Caco-2 (cell line): ENCODE measurements around the gene CNTN1. TPM values are rescaled to one million over a fixed set of nuclear protein-coding genes. Genes with fewer than 3 reads are reported as not detected.

Experiments used
- BruUV-seq: library from RNA; stranded (reverse); fragments of 400-500 nt; replicated peaks from 2 replicates; lab custom pipeline; 2021; lab: Mats Ljungman, UMichigan
- CTCF ChIA-PET: fragments of 300-600 bp; sonication (Branson Sonifier 250); formaldehyde crosslinking; loops from one replicate; lab custom pipeline; 2022; ENCODE audit warnings: antibody characterized with exemption; lab: Charles Lee
- POLR2A ChIA-PET: fragments of 300-600 bp; sonication (Branson Sonifier 250); formaldehyde crosslinking; loops from one replicate; lab custom pipeline; 2022; ENCODE audit warnings: antibody characterized with exemption; lab: Charles Lee
- DNase-seq, 2 experiments: peaks; one replicate each; pipeline versions ENCODE4 v3.0.0 to v3.0.0-alpha.2; 2020 to 2022
- H3K27me3 ChIP-seq: replicated peaks from 2 replicates; pipeline ENCODE4 v1.6.0; 2011; ENCODE audit warnings: low read length; ENCODE audit not compliant: control insufficient read depth, insufficient read depth
- H3K36me3 ChIP-seq: 2 replicates; pipeline ENCODE4 v1.5.1; 2011; ENCODE audit warnings: low read length; ENCODE audit not compliant: control insufficient read depth, insufficient read depth
- H3K4me1 ChIP-seq: fragments of 250-450 bp; sonication (Bioruptor Pico); 2 replicates; pipeline ENCODE4 v1.5.1; 2020; ENCODE audit warnings: mild to moderate bottlenecking
- H3K4me3 ChIP-seq: 2 replicates; pipeline ENCODE4 v1.5.1; 2011; ENCODE audit warnings: low read depth, mild to moderate bottlenecking, control low read depth, low read length
- H3K9me3 ChIP-seq: fragments of 250-450 bp; sonication (Bioruptor Pico); 2 replicates; pipeline ENCODE4 v1.5.1; 2020; ENCODE audit warnings: mild to moderate bottlenecking, moderate library complexity
- H3K27ac Mint-ChIP-seq: one replicate; pipeline ENCODE4 v1.8.0; 2022; ENCODE audit warnings: mixed read lengths; ENCODE audit not compliant: unreplicated experiment
- H3K27me3 Mint-ChIP-seq: one replicate; pipeline ENCODE4 v1.8.0; 2022; ENCODE audit warnings: mixed read lengths; ENCODE audit not compliant: insufficient read depth, unreplicated experiment
- H3K36me3 Mint-ChIP-seq: one replicate; pipeline ENCODE4 v1.8.0; 2022; ENCODE audit warnings: mild to moderate bottlenecking, mixed read lengths; ENCODE audit not compliant: insufficient read depth, unreplicated experiment
- H3K4me1 Mint-ChIP-seq: one replicate; pipeline ENCODE4 v1.8.0; 2022; ENCODE audit warnings: low read depth, mixed read lengths; ENCODE audit not compliant: unreplicated experiment
- H3K4me3 Mint-ChIP-seq: one replicate; pipeline ENCODE4 v1.8.0; 2022; ENCODE audit warnings: mild to moderate bottlenecking, moderate library complexity, mixed read lengths; ENCODE audit not compliant: unreplicated experiment
- H3K9me3 Mint-ChIP-seq: one replicate; pipeline ENCODE4 v1.8.0; 2022; ENCODE audit warnings: mixed read lengths; ENCODE audit not compliant: unreplicated experiment
- CTCF ChIP-seq, 2 experiments: fragments of 200-600 bp in 1 of 2; IDR thresholded peaks; 1 replicate in 1 of 2; 2 replicates in 1 of 2; pipeline versions ENCODE4 v1.5.1 to v1.8.0; 2011 to 2022; ENCODE audit warnings: antibody characterized with exemption in 1 of 2, control low read depth in 1 of 2, inconsistent platforms in 1 of 2, low read depth in 1 of 2, low read length in 1 of 2, mild to moderate bottlenecking in 1 of 2, moderate library complexity in 1 of 2; ENCODE audit not compliant: insufficient read depth in 1 of 2, severe bottlenecking in 1 of 2, unreplicated experiment in 1 of 2
- intact Hi-C: fragments of 100-400 bp; cut with micrococcal nuclease; formaldehyde crosslinking; loops from one replicate; pipeline ENCODE4 v1.10.0; 2022; ENCODE audit not compliant: unreplicated experiment
- total RNA-seq: library from RNA; stranded (reverse); gene quantifications from 2 replicates; pipeline ENCODE4 v1.2.3, GENCODE V29; 2022

The CNTN1 gene
- total RNA-seq, 1 experiment from 2014 or later: not detected

- no peaks in the 10 kb centered on the region for H3K9me3 Mint-ChIP-seq
- intact Hi-C loops: no loop called here
- no peak for TF ChIP-seq CTCF (IDR thresholded peaks at IDR 0.05; ENCODE audit: insufficient read depth in 1 of 2, low read depth in 1 of 2, low read length in 1 of 2, severe bottlenecking in 1 of 2, unreplicated experiment in 1 of 2)
- no TSS peak for BruUV-seq
- H3K4me3 ChIP-seq: no peak overlapping the region
- H3K4me3 Mint-ChIP-seq: no peak overlapping the region
- no peaks in the 10 kb centered on the region for H3K36me3 ChIP-seq
- no peaks in the 10 kb centered on the region for H3K27me3 ChIP-seq
- H3K27me3 Mint-ChIP-seq: no peaks in the 10 kb centered on the region
- no peak overlapping the region for H3K27ac Mint-ChIP-seq
- POLR2A ChIA-PET: no interaction called here
- H3K4me1 Mint-ChIP-seq: no peaks in the 10 kb centered on the region
- H3K36me3 Mint-ChIP-seq: no peaks in the 10 kb centered on the region
- no peak for DNase-seq
- CTCF ChIA-PET: no interaction called here
- no peaks in the 10 kb centered on the region for H3K4me1 ChIP-seq
- no peaks in the 10 kb centered on the region for H3K9me3 ChIP-seq
Observed at GRCh38 chr12:41121374-41121773, 429.1 kb downstream of the CNTN1 start.
